NCI-H2227 (cell line): ENCODE data around the gene MRNIP.

Source experiments
- DNase-seq: peaks from one replicate; lab custom pipeline; 2025; ENCODE audit not compliant: unreplicated experiment; lab: John Stamatoyannopoulos, UW

Gene MRNIP

DNA sequence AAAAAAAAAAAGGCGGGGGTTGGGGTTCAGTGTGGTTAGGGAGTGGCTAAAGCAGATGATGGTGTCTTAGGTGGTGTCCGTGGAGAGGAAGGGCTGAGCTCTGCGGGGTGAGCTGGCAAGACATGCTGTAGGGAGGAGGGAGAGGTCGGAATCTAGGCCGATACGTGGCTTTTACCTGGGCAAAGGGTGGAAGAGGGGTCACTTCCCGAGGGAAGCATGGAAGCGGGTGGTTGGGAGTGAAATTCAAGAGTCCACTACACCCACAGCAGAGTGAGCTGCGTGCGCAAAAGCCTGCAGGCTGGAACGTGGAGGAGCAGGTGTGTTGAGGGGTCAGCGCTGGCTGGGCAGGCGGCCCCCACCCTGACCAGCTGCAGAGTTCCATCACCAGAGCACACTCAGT, 31.3 kb upstream of the MRNIP start:
- no peak for DNase-seq

DNA sequence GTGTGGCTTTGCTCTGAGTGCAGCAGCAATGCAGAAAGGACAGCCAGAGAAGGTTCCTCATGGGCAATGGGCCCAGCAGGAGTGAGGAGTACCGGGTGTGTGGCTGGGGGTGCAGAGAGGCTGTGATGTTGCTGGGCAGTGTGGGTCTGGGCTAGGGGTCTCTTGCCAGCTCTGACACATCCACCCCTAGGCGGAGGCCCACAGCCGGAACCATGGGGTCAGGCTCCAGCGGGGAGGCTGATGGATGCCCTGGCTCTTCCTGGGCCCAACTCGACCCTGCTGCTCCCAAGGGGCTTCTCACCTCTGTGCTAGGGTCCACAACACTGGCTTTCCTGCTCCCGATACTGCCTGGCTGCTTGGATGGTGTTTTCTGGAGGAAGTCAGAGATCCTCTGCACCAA, 29.2 kb upstream of the MRNIP start:
- DNase-seq, result no peak

DNA sequence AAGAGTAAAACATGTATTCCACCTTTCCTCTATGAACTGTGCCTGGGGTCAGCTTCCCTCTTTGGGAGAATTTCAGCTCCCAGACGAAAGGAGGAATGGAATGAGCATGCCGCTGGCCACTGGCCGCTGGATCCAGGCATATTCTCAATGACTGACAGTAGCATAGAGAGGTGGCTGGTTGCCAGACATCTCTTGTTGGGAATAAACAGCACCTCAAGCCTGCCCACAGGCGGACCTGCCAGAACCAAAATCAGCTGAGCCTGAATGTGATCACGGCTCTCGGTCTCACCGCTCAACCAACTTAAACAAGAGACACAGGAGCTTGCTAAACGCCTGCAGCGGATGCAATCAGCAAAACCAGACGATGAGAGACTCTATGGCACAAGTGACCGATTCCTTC, 28.5 kb upstream of the MRNIP start:
- no peak for DNase-seq

DNA sequence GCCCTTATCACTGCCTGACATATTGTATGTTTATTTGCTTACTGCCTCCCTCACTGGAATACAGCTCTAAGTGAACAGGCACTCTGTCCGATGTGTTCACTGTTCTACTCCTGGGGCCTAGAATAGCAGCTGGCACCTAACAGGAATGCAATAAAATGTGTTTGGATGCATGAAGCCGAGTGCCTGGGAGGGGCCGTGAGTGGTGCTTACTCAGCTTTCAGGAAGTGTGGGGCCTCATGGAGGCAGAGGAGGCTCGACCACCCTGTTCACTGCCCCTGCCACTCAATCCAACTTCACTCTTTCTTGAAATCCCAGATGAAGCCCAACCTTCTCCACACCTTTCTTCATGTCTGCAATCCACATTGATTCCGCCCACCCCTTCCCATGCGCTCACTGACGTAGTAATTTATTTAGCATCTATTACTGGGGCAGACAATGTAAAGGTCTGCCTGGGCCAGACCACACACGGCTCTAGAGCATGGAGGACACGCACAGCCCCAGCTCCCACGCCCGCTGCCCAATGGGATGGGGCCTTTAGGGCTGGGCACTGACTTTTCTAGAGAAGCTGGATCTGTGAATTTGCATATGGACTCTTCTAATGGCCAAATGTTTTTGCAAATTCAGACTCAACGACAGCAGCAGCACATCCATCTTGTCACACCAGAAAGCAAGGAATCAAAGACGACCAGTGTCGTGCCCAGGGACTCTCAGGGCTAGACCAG, 27.7 kb upstream of the MRNIP start:
- DNase-seq, result no peak

DNA sequence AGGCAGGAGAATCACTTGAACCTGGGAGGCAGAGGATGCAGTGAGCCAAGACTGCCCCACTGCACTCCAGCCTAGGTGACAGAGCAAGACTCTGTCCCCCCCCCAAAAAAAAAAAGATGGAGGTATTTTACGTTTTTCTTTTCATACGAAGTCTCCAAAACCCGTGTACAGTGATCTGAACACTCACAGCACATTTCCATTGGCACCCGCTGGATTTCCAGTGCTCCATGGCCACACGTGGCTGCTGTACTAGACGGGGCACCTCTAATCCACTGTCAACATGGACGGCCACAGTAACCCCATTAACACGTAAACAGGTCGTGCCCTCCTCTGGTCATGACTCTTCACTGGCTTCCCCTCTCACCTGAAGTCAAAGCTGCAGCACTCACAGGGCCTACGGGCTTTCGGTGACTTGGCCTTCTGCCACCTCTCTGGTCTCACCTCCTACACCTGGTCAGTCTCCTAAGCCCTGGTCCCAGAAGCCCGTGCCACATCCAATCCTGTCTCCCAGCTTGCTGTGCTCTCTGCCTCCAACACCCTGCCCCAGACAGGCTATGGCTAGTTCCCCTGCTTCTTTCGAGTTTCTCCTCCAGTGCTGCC, 27.0 kb upstream of the MRNIP start:
- DNase-seq, result no peak

DNA sequence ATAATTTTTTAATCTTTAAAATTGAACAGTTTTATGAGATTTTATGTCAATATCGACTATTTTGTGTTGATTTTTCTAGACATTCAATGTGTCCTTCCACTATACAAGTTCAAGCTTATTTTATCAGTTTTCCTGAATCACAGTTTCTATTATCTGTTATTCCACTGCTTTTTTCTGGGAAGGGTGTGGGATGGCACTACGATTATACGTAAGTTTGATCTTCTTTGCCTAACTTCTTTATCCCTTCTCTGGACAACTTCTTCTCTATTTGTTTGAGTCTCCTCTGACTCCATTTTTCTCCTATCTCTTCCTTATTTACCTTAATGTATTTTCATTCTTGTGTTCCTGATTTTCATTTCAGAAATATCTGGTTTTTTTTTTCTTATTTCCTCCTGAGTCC, 24.5 kb upstream of the MRNIP start:
- no peak for DNase-seq

DNA sequence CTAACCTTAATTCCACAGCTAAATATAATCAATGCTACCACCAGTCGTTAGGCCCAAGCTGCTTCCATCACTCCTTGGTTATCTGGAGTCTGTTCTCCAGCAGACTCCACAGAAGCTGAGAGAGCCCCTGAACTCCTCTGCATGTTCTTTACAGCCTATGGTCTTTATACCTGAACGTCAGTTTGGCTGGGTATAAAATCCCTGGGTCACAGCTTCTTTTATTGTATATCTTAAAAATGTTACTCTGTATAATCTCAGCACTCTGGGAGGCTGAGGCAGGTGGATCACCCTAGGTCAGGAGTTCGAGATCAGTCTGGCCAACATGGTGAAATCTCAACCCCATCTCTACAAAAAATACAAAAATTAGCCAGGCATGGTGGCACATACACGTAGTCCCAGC, 23.7 kb upstream of the MRNIP start:
- DNase-seq, result no peak

DNA sequence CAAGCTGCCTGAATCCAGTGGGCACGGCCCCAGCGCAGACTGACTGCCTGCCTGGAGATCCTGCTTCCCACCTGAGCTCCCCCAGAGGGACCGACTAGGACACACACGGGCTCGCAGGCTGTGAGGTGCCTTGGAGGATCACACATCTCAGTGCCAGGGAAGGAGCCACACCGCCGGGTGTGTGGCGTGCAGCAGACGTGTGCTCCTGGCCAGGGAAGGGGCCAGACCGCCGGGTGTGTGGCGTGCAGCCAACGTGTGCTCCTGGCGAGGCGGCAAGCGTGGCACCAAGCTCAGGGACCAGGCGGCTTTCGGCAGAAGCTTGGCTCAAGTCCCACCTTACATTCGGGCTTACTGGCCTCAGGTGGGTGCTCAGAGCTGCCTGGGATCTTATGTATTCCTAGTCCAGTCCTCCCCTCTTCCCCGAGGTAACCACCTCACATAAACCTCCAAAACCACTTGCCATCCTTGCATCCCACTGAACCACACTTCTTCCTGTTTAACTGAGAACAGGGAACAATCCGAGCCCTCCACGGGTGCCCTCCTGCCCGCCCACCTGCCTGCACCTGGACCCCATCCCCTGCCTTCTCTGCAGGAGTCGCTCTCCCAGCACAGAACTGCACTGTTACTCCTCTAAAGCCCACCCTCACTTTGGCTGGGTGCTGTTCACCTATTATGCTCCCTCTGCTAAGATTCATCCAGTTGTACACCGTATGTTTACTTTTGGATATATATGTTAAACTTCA, 22.4 kb upstream of the MRNIP start:
- no peak for DNase-seq

DNA sequence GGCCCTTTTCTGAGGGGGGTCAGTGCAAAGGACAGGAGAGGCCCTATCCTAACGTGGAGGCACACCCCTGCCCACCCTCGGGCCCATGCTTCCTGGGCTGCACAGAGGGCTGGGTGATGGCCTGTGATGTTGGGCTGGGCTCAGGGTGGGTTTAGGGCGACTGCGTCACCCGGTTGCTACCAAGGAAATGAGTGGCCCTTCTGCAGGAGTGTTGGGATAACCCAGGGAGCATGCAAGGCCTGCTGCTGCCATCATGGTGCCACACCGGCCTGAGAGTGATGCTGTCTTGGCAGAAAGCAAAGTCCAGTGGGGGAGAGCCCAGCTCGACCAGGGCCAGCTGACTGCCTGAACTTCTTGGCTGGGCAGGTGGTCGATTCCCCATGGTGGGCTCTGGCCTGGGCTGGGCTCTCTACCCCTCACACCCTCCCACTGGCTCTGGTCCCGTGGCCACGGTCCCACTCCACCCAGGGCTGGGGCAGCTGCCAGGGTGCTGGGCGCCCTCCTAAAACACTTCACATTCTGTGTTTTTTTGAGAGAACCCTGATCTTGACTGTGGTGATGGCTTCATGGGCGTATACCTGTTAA, 21.5 kb upstream of the MRNIP start:
- DNase-seq, result no peak

DNA sequence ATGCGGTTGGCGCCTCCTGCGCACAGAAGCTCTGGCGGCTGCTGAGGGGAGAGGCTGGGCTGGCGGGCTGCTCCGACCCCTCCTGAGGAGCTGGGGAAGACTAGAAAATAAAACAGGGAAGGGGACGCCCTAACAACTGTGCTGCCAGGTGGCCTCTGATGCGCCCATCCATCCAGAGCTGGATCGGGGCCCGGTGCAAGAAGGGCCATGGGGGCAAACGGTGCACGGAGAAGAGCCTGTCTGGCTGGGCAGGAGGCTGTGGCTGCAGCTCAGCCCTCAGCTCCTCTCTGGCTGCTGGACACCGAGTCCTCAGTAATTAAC, 21.0 kb upstream of the MRNIP start:
- DNase-seq, result no peak

DNA sequence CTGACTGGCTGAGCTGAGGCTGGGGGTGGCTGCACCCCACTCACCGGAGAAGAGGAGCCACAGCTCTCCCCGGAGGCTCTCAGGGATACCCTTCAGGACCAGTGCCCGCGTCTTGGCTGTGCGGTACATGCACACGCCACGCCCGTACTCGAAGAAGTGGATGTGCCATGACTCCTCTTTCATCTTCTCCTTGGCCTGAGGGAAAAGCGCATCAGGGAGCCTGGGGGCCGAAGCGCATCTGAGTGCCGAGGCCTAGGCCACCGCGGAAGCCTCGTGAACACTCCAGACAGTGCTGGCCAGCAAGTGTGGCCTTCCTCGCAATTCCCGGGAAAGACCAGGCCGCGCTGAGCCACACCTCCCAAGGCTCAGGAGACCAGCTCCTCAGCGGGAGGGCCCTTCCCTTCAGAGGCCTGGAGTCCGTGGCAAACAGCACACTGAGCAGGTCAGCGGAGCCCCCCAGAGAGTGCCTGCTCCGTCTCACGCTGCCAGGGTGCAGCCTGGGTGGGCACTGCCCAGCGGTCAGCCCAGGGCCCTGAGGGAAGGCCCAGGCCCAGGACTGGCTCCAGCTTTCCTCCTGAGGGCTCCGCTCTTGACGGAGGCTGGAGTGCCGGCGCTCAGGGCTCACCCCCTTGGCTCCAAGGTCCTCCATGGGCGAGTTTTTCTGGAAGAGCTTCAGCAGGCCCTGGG, 20.5 kb upstream of the MRNIP start:
- no peak for DNase-seq

DNA sequence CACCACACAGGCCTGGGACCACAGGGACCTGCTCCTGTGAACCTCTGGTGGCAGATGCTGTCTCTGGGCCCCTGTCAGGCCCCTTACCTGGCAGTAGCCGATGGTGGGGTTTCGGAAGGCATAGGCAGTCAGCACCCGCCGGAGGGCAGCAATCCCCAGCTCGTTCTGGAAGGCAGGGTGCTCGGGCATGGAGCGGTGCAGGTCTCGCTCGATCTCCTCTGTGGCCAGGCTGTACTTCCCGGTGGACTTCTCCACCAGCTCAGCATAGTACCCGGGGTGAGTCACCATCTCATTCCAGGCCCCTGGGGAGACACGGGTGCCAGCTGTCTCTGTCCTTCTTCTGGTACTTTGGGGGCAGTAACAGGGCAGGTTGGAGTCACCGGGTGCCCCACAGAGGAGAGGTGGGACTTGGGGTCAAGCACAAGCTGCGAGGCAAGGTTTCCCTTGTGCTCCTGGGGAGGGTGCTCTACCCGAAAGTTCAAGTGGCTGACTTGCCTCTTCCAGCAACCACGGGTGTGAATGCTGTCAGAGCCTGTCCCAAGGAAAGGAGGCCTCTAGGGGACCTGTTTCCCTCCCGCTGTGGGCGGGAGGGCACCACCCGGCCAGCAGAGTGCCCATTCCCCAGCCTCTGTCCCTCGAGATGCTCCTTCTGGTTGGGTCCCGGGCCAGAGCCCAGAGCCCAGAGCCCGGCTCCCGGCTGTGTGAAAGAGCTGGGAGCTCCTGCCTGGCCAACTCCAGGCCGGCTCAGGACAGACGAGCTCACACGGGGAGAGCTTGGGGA, 19.8 kb upstream of the MRNIP start:
- DNase-seq, result no peak

DNA sequence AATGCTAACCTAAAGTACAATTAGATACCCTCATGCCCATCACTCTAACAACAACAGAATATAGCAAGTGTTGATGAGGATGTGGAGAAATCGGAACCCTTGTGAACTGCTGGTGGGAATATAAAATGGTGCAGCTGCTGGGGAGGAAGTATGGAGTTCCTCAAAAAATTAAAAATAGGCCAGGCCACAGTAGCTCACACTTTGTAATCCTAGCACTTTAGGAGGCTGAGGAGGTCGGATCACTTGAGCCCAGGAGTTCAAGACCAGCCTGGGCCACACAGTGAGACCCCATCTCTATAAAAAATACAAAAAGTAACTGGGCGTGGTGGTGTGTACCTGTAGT, 18.0 kb upstream of the MRNIP start:
- no peak for DNase-seq

DNA sequence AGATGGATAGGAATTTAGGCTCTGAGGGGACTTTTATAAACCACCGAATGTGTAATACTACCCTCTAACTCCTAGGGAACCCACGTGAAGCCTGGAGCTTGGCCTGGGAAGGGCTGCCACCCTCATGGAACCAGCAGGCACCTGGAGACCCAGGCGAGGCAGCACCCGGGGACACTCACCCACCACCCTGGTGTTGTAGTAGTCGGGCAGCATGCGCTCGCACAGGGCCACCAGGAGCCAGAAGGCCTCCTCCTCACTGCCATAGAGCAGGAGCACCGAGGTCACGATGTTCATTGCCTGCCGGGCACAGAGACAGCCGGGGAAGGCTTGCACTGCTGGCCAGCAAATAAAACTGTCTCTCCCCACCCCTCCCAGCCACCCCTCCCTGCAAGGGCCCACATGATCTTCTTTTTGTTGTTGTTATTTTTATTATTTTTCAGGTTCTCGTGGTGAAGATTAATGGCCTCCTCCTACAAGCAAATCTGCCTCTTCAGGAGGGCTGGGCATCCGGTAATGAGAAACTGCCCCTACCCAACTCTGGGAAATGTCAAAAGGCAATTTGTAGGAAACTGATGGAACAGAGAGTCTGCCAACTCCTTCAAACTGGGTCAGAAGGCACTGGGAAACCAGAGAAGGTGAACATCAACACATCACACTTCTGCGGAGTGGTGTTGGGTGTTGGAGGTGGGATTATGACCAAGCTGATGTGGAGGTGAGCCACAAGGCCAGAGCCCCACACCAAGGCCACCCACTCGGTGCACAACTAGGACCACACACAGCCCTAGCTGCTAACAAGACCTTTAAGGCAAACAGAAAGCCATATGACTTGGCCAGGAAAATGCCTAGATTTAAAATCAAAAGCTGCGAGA, 17.4 kb upstream of the MRNIP start:
- no peak for DNase-seq

DNA sequence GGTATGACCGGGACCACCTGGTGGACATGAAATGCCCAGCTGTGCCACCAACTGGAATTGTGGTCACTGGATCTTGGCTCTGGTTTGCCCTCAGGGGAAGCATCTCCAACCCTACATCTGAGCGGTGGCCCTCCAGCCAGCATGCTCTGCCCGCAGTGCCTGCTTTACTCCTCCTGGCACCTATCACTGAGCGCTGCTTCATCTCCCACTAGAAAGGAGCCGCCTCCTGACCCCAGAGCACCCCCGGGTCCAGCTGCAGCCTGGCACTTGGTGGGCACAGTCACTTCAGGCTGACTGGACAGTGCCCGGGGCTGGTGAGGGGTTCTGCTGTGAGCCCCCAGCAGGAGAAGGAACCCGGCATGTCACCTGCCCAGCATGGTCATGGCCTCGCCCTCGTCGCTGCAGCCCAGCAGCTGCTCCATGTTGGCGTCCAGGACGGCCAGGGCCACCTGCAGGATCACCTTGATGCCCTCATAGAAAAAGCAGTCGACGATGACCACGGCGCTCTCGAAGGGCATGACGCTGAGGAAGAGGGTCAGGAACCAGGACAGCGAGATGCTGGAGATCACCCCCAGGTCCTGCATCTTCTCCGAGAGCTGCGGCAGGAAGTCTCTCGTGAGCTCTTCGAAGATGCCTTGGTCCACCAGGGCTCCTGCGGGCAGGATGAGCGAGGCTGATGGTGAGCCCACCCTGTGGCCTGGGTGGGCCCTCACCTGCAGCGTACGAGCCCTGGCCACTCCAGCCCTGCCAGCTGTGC, 16.1 kb upstream of the MRNIP start:
- DNase-seq, result no peak

DNA sequence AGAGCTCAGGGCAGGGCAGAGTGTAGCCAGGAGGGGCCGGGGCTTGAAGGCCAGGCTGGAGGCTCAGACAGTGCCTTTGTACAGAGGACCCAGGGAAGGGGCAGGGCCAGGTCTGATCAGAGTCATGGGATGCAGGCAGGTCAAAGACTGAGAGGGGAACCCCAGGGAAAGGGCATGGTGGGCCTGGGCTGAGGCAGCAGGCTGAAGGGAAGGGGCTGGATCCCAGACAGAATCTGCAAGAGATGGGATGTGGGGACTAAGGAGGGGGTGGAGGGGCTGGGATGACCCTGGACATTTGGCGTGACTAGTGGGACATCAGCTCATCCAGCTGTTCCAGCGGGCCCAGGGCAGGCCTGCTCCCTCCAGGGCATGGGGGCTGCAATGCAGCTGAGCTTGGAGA, 15.5 kb upstream of the MRNIP start:
- DNase-seq, result no peak

DNA sequence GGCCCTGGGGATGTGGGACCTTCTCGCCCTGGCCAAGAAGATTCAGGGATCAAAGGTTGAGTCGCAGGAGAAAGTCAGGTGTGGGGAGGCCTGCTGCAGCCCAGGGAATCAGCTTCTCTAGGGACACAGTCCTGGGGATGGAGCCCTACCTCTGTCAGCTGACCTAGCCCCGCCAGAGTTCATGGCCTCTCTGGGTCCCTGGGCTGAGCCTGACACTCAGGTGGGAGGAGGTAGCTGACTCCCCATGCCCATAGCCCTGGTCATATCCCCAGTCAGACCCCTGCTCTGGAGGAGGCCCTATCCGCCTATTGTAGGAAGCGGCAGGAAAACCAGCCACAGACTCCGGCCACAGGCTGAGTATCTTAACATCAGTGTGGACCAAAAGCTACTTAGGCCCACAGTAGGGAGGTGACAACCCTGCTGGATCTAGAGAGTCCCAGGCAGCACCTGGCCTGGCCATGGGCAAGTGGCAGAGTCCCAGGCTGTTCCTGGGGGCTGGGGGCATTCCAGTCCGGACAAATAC, 15.0 kb upstream of the MRNIP start:
- DNase-seq, result no peak

DNA sequence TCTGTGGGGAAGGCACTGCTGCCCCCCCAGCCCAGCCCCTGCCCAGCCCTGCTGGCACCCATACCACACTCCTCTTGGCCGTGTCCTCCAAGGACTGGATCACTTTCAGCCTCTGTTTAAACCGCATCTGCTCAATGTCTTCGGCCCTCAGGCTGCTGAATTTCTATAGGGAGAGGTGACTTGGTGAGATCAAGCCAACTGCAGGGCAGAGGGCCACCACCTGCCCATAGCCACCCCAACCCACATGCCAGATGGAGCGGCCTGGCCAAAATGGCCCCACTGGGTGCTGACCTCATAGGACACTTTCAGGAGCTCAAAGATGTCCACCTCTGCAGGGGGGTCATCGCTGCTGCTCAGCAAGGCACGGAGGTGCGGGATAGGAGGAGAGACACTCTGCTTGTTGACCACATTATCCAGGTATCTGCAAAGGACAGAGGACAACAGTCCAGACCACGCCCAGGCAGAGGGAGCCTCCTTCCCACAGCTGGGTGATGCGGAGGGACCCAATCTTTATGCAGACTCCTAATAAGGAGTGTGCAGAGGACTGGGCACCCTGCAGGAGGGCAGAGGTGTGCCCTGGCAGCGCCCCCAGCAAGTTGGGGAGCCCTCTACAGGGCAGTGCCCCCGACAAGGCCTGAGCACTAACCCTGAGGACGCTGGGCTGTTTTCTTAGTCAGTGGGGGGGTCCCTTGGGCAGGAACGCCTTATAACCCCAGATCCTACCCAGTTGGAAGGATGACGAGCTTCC, 14.4 kb upstream of the MRNIP start:
- no peak for DNase-seq
